ENCODE data around the gene USP48. TPM values are rescaled to one million over a fixed set of nuclear protein-coding genes. Genes with fewer than 3 reads are reported as not detected.
A peak's percentile ranks its signal among the peaks of the same experiment; 100 is the strongest.

USP48 gene
- total RNA-seq, 1 experiment from 2014 or later, result 84.8 TPM

GRCh38 chr1:21700094-21700493 lies 82.9 kb downstream of the USP48 start:
- no peak overlapping the region for H3K18ac ChIP-seq (ENCODE audit: insufficient read length, low read depth, low read length)
- no peak for TF ChIP-seq CTCF (conservative IDR thresholded peaks at IDR 0.05)
- no peak overlapping the region for H3K14ac ChIP-seq (ENCODE audit: insufficient read depth, low read length)
- H3K27ac ChIP-seq (ENCODE audit: insufficient read length, low read depth, low read length), result no peak overlapping the region
- H3K79me1 ChIP-seq (ENCODE audit: insufficient read depth, low read depth, low read length, poor library complexity, severe bottlenecking), result no peaks in the 10 kb centered on the region
- no peaks in the 10 kb centered on the region for H3K23me2 ChIP-seq (ENCODE audit: insufficient read length, low read depth, low read length, poor library complexity, severe bottlenecking)
- no peak overlapping the region for H3K9ac ChIP-seq (ENCODE audit: extremely low read depth, insufficient read length, low read length)
- no peak overlapping the region for H2BK120ac ChIP-seq (ENCODE audit: low read depth, low read length, poor library complexity, severe bottlenecking)
- no peaks in the 10 kb centered on the region for H3K9me3 Mint-ChIP-seq
- H3K36me3 Mint-ChIP-seq (ENCODE audit: insufficient read depth in 1 of 3, low read depth in 3 of 3), result peaks cover 31 to 60% (median 58%) of the 10 kb centered on the region in 3 experiments; a peak in 6 of 7 replicates
- H3K4me1 Mint-ChIP-seq, result peaks cover 0 to 2% of the 10 kb centered on the region in 2 experiments; a peak in 2 of 4 replicates
- H3K27ac Mint-ChIP-seq, result peak overlapping the region in 1 of 3 experiments; percentile 40; a peak in 1 of 7 replicates
- no peak overlapping the region for H3T11ph ChIP-seq (ENCODE audit: low read length)
- no peak overlapping the region for H3K4ac ChIP-seq (ENCODE audit: low read depth, low read length)
- H4K20me1 ChIP-seq (ENCODE audit: control insufficient read depth, insufficient read depth, insufficient read length), result no peaks in the 10 kb centered on the region
- no peaks in the 10 kb centered on the region for H3K27me3 ChIP-seq (ENCODE audit: insufficient read depth, low read length)
- H2BK15ac ChIP-seq (ENCODE audit: low read depth, low read length), result no peak overlapping the region
- no peak overlapping the region for H2BK12ac ChIP-seq (ENCODE audit: insufficient read length, low read depth, low read length)
- H2BK5ac ChIP-seq (ENCODE audit: insufficient read length, low read length), result no peak overlapping the region
- no peak for DNase-seq
- H3K56ac ChIP-seq (ENCODE audit: insufficient read length, low read depth, low read length), result no peak overlapping the region
- H2AK5ac ChIP-seq (ENCODE audit: insufficient read length, low read length), result no peak overlapping the region
- peaks cover under 1% of the 10 kb centered on the region for H3K4me1 ChIP-seq (ENCODE audit: insufficient read depth, low read length)
- no CpG with 5 or more reads among the region's 4 CpGs for WGBS (ENCODE audit: extremely low coverage, insufficient read length, low lambda C conversion rate)
- H2BK20ac ChIP-seq (ENCODE audit: low read depth, low read length, poor library complexity, severe bottlenecking), result no peak overlapping the region
- no peak overlapping the region for H4K5ac ChIP-seq (ENCODE audit: insufficient read length, low read depth, low read length)
- no peak overlapping the region for H3K23ac ChIP-seq (ENCODE audit: insufficient read length, low read depth, low read length)
- H2AFZ ChIP-seq (ENCODE audit: low read length), result no peak overlapping the region
- H3K4me3 Mint-ChIP-seq, result no peak overlapping the region
- H3K4me2 ChIP-seq (ENCODE audit: insufficient read depth, insufficient read length, low read length), result no peak overlapping the region
- H3K27me3 Mint-ChIP-seq (ENCODE audit: low read depth), result peaks cover 1% of the 10 kb centered on the region; the same call in 1 of the 2 replicates
- no peaks in the 10 kb centered on the region for H3K79me2 ChIP-seq (ENCODE audit: insufficient read depth, low read length)
- H4K91ac ChIP-seq (ENCODE audit: insufficient read length, low read depth, low read length), result no peak overlapping the region
- H3K9me3 ChIP-seq (ENCODE audit: control insufficient read depth, low read depth, low read length), result no peaks in the 10 kb centered on the region
- H4K8ac ChIP-seq (replicated peaks; ENCODE audit: insufficient read length, low read depth, low read length), result no peak overlapping the region
